Progenitor cell of endocrine pancreas (in vitro differentiated cells): ENCODE measurements around the gene KLC3. TPM values are rescaled to one million over a fixed set of nuclear protein-coding genes. Genes with fewer than 3 reads are reported as not detected.

ENCODE experiments used
- DNase-seq: peaks from one replicate; pipeline ENCODE4 v3.0.0; 2021; ENCODE audit warnings: low spot score; ENCODE audit not compliant: unreplicated experiment
- H3K27ac Mint-ChIP-seq: 2 replicates; pipeline ENCODE4 v1.8.0; 2021; ENCODE audit warnings: mild to moderate bottlenecking, moderate library complexity, mixed read lengths
- H3K27me3 Mint-ChIP-seq: 2 replicates; pipeline ENCODE4 v1.8.0; 2021; ENCODE audit warnings: mixed read lengths
- H3K36me3 Mint-ChIP-seq: 2 replicates; pipeline ENCODE4 v1.8.0; 2022; ENCODE audit warnings: mixed read lengths; ENCODE audit not compliant: insufficient read depth
- H3K4me1 Mint-ChIP-seq: 2 replicates; pipeline ENCODE4 v1.8.0; 2021; ENCODE audit warnings: low read depth, mixed read lengths
- H3K4me3 Mint-ChIP-seq: 2 replicates; pipeline ENCODE4 v1.8.0; 2021; ENCODE audit warnings: low read depth, mild to moderate bottlenecking, moderate library complexity, mixed read lengths
- H3K9me3 Mint-ChIP-seq: 2 replicates; pipeline ENCODE4 v1.8.0; 2021; ENCODE audit warnings: low read depth, mixed read lengths
- total RNA-seq: library from RNA; stranded (reverse); gene quantifications from 2 replicates; pipeline ENCODE4 v1.2.1, GENCODE V29; 2021
- TF ChIP-seq, protein P1 (sequence below): fragments of 200-600 bp; sonication (generic); IDR thresholded peaks from one replicate; pipeline ENCODE4 v1.5.0; 2021; ENCODE audit warnings: antibody characterized with exemption, mild to moderate bottlenecking; ENCODE audit not compliant: unreplicated experiment

Gene KLC3
- total RNA-seq, 1 donor from 2014 or later = 1.1 TPM

DNA sequence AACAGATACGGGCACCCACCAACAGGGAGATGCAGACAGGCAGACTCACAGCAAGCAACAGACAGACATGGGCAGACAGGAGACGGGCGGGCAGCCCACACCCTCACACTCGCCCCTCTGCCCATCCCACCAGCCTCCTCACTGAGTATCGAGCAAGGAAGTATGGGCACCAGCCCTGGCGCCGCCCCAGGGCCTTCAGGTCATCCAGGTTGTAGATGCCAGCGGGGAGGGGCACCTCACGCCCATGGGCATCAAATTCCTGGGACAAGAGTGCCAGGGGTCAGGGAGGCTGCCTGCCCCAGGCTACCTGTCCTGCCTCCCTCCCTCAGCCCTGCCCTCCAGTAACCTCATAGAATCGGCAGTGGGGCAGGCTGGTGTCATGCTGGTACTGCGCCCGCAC is 24.1 kb downstream of the KLC3 start:
- peaks cover 8% of the 10 kb centered on the region for H3K36me3 Mint-ChIP-seq
- H3K27me3 Mint-ChIP-seq = no peaks in the 10 kb centered on the region
- no peaks in the 10 kb centered on the region for H3K9me3 Mint-ChIP-seq
- H3K27ac Mint-ChIP-seq = no peak overlapping the region
- peaks cover 2% of the 10 kb centered on the region for H3K4me1 Mint-ChIP-seq
- H3K4me3 Mint-ChIP-seq = no peak overlapping the region
- TF ChIP-seq, protein P1, sequence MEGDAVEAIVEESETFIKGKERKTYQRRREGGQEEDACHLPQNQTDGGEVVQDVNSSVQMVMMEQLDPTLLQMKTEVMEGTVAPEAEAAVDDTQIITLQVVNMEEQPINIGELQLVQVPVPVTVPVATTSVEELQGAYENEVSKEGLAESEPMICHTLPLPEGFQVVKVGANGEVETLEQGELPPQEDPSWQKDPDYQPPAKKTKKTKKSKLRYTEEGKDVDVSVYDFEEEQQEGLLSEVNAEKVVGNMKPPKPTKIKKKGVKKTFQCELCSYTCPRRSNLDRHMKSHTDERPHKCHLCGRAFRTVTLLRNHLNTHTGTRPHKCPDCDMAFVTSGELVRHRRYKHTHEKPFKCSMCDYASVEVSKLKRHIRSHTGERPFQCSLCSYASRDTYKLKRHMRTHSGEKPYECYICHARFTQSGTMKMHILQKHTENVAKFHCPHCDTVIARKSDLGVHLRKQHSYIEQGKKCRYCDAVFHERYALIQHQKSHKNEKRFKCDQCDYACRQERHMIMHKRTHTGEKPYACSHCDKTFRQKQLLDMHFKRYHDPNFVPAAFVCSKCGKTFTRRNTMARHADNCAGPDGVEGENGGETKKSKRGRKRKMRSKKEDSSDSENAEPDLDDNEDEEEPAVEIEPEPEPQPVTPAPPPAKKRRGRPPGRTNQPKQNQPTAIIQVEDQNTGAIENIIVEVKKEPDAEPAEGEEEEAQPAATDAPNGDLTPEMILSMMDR = no peak
- DNase-seq = no peak

DNA sequence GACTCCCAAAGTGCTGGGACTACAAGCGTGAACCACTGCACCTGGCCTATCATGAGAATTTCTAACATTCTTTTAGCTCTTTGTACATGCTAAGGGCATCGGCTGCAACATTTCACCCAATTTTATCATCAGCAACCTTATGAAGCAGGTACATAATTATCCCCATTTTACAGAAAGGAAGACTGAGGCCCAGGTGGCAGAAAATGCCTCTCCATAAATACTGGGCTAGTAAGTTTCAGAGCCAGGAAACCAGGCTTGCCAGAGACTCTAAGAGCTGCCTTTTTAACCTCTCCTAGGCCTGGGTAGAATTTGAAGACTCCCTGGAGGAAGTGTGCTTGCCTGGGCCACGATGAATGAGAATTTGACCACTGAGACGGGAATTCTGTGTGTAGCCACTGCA is 27.6 kb downstream of the KLC3 start:
- TF ChIP-seq, protein P1 = no peak
- no peak for DNase-seq
- no peak overlapping the region for H3K27ac Mint-ChIP-seq
- peaks cover 2% of the 10 kb centered on the region for H3K36me3 Mint-ChIP-seq
- no peaks in the 10 kb centered on the region for H3K9me3 Mint-ChIP-seq
- no peaks in the 10 kb centered on the region for H3K27me3 Mint-ChIP-seq
- no peak overlapping the region for H3K4me3 Mint-ChIP-seq
- H3K4me1 Mint-ChIP-seq = peaks cover 6% of the 10 kb centered on the region

DNA sequence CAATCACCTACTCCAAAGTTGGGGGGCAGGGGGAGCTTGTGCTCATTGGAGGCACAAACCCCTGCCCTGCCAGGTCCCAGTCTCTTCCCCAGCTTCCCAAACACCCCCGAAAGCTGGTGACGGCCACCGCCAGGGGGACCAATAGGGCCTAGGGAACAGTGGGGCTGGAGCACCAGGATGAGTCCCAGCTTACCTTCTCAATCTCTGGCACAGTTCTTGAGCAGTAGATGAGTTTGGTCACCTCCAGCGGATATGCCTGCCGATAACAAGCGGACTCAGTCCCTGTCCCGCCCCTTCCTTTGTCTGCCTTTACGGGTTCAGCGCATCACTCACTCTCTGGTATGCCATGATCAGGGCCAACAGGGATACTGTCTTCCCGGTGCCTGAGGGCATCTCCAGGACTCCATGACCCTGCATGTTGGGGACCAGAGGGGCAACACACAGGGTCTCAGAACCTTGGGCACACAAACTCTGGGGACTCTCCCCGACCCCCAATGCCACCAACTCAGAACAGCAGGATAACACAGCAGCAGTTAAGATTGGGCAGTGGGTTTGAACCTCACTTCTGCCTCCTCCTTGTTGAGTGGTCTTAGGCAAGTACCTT is 28.3 kb downstream of the KLC3 start:
- Mint-ChIP-seq H3K27ac (no peak overlapping the region), H3K27me3 (no peaks in the 10 kb centered on the region), H3K4me3 (peak overlapping the region; percentile 55), H3K4me1 (peaks cover 6% of the 10 kb centered on the region), H3K9me3 (no peaks in the 10 kb centered on the region), H3K36me3 (peaks cover 2% of the 10 kb centered on the region)
- DNase-seq = no peak
- TF ChIP-seq, protein P1 = no peak

DNA sequence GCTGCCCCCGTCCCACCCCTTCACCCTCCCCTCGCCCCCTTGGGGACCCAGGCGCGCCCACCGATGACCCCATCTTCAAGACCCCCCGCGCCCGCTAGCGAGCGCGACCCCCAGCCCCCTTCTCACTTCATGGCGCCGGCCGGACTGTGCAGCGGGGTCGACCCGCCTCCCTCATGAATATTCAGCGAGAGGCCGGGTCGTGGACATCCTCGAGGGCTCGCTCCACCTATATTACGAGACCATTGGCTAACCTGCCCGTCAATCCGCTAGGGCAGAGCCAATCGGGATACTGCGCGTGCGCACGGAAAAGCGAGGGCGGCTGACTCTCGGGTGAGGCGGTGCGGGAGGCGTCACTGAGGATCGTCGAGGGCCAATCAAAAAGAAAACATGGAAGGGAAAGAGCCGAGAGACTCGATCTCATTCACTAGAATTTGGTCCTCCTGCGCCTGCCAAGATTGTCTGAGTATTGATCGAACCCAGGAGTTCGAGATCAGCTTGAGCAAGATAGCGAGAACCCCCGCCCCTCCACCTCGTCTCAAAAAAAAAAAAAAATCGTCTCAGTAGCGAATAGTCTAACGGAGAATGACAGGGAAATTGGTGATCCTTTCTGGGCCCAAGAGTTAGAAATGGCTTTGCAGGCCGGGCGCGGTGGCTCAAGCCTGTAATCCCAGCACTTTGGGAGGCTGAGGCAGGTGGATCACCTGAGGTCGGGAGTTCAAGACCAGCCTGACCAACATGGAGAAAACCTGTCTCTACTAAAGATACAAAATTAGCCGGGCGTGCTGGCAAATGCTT is 30.1 kb downstream of the KLC3 start, which contains the start of gene ERCC2:
TSS of gene ERCC2 (minus strand) at position 164 of the 795 bp plus-strand sequence. CDS start at position 131, 33 bp downstream.
- Mint-ChIP-seq H3K4me3 (peak within 1 kb of the TSS; percentile 86), H3K36me3 (peaks cover 2% of the 10 kb centered on the region), H3K27me3 (no peaks in the 10 kb centered on the region), H3K9me3 (no peaks in the 10 kb centered on the region), H3K4me1 (peaks cover 6% of the 10 kb centered on the region), H3K27ac (peak within 1 kb of the TSS; percentile 99)
- TF ChIP-seq, protein P1 = no peak
- peak; percentile 100 for DNase-seq

DNA sequence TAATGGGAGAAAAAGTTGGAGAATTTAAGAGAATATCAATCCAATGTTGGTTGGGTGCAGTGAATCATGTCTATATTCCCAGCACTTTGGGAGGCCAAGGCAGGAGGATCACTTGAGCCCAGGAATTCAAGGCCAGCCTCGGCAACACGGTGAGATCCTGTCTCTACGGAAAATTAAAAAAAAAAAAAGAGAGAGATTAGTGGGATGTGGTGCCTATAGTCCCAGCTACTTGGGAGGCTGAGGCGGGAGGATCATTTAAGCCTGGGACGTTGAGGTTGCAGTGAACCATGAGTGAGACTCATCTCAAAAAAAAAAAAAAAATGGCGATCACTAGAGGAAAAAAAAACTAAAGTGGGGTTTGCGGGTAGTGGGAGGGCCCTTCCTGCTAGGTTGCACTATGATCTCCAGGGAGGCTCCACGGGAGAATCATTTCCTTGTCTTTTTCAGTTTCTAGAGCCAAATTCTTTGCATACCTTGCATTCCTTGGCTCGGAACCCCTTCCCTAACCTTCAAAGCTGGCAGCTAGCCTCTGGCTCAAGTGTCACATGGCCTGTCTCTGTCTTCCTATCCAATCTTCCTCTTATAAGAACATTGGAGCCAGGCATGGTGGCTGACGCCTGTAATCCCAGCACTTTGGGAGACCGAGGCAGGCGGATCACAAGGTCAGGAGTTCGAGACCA is 35.6 kb downstream of the KLC3 start:
- TF ChIP-seq, protein P1 = no peak
- no peak overlapping the region for H3K4me3 Mint-ChIP-seq
- peaks cover 2% of the 10 kb centered on the region for H3K4me1 Mint-ChIP-seq
- H3K27ac Mint-ChIP-seq = peak overlapping the region; percentile 16
- no peak for DNase-seq
- no peaks in the 10 kb centered on the region for H3K27me3 Mint-ChIP-seq
- no peaks in the 10 kb centered on the region for H3K9me3 Mint-ChIP-seq
- no peaks in the 10 kb centered on the region for H3K36me3 Mint-ChIP-seq
